Stimulated activated CD8-positive, alpha-beta memory T cell treated with anti-CD3 and anti-CD28 coated beads, Interleukin-4, amount 100 ng/mL, for 4 hours (primary cell): ENCODE measurements around the gene ERV3-1.
"Not testable (repeated sequence)": the region's sequence is repeated elsewhere in the genome, so short reads cannot be mapped to it uniquely, and the experiment has no call there.

Experiments
- DNase-seq, 2 donors: peaks; one replicate each; pipeline ENCODE4 v3.0.0-alpha.2; 2020; ENCODE audit warnings: low read depth in 2 of 2, low spot score in 1 of 2

The ERV3-1 gene

DNA sequence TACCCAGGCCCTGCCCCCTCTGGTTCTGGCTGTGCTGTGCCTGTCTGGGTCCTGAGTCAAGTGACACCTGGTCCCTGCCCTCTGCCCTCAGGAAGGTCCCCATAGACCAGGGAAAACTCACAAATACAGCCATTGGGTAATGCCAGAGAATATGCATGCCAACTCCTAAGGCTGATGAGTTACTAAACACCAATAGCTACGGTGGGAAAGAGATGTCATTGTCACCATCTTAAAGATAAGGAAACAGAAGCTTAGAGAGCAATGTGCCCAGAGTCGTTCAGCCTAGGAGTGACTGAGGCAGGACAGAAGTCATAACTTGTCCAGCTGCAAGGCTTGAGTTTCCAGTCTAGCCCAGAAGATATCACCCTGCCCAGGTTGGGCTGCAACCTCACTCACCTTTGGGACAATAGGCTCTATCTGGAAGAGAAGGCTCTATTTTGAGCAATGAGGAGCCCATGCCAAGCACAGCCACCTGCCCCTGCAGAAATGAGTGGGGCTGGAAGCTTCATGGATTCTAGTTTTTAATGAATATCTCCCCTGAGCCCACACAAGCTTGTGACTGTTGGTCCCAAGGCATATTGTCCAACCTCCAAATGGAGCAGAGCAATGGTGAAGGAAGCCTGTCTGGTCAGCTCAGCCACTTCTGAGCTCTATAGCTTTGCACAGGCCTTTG is 60.8 kb downstream of the ERV3-1 start:
- DNase-seq, result no peak

- not testable (repeated sequence) for DNase-seq
Measured at GRCh38 chr7:64944667-64945502, 61.6 kb downstream of the ERV3-1 start.
